Muscle of arm (tissue), 12 donors: ENCODE data around the gene AMOTL2. TPM values are rescaled to one million over a fixed set of nuclear protein-coding genes. Genes with fewer than 3 reads are reported as not detected.
A peak's percentile ranks its signal among the peaks of the same experiment; 100 is the strongest.

Source experiments
- DNase-seq: peaks from one replicate; pipeline ENCODE4 v3.0.0-alpha.2; 2013
- polyA plus RNA-seq, 12 donors: library from polyadenylated mRNA; unstranded; fragments of 120-200 nt; gene quantifications; one replicate each; pipeline ENCODE4 v1.2.1, GENCODE V29; 2013; ENCODE audit not compliant: insufficient read length in 12 of 12

Gene AMOTL2
- polyA plus RNA-seq, 12 donors, result 42.5 to 63.9 (median 52.8) TPM; not detected in 1

DNA sequence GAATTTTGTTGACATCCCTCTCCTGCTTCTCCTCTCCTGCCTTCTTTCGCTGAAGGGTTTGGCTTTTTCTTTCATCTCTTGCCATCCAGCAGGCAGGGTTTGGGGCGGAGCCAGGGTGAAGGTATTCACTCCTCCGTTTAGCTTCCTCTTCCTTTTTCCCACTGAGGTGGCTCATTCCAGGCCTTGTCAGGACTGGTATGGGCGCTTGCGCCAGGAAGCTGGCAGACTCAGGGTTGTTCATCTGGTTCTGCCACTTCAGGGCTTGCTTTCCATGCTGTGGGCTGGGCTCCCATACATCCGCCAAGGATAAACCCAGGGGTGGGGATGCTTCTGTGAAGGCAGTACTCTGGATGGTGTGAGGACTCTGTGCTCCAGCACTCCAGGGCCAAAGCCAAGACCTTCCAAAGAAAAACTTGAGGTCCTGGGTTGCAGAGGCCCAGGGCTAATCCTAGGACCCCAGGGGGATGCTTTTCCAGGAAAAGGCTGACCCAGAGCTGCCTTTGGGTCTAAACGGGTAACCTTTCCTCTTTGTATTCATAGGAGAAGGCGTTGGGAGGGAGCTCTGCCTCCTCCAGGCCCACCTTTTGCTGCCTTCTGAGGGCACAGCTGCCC lies 7.7 kb upstream of the AMOTL2 start:
- DNase-seq, result no peak

DNA sequence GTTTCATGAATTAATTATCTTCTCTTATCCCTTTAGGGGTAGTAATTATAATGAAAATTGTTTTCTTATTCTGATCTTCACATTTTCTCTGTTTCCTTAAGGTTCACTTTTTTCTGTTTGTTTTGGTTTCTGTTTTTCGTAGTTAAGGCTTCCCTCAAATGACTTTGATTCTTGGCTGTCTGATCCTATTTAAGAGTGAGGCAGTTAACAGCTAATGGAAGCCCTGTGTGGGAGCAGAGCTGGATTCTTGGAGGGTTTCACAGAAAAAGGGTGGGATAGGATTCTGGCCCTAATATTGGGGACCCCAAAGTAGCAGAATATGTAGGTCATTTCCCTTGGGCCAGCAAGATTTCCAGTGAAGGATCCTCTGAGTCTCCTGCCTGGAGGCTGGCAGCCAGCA lies 6.8 kb upstream of the AMOTL2 start:
- DNase-seq, result no peak

- no peak for DNase-seq
Measured at GRCh38 chr3:134380249-134380648, 6.0 kb upstream of the AMOTL2 start.

DNA sequence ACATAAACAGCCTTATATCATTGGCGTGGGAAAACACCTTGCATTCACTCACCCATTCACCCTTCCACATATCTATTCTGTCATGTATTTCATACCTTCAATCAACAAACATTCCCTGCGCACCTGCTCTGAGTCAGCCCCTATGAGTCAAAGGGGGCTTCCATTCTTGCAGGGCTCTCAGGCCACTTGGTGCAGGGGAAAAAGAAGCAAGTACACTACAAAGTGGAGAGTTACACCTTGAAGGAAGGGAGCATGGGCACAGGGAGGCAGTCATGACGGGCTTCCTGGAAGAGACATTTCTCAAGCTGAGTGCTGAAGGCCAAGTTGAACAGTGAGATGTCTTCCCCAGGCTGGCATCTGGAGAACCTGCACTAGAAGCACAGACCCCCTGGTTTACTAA lies 4.6 kb upstream of the AMOTL2 start:
- DNase-seq, result no peak

DNA sequence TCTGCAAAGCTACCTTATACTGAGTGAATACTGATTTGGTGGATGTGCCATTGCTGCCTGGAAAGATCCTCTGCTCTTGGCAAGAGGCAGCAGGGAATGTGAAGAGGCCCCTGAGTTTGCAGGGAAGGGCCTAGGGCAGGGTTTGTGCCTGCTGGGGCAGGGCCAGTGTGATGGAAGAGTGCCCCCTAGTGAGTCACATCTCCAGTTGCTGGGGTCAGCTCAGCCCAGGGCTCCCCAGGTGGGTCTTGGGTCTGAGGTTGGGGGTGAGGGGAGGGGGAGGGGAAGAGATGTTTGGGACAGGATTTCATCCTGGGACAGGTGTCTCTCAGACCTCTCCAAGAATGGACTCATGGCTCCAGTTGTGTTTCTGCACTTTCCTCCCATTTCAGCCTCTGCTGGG lies 4.1 kb upstream of the AMOTL2 start:
- DNase-seq, result no peak

DNA sequence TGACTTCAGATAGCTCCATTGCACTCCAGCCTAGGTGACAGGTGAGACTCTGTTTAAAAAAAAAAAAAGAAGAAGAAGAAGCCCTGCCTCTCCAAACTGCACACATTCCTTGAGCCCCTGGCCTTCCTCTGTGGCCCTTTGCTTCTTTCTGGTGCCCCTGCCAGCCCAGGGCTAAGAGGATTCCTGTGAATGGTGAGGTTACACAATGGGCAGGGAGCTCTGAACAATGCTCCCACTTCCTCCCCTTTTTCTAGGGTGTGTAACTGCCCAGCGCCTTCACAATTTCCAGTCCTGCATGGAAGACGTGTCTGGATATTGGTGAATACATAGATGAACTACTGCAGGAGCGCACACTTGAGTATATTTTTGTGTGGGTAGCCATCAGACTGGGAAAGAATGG lies 3.6 kb upstream of the AMOTL2 start:
- DNase-seq, result no peak

DNA sequence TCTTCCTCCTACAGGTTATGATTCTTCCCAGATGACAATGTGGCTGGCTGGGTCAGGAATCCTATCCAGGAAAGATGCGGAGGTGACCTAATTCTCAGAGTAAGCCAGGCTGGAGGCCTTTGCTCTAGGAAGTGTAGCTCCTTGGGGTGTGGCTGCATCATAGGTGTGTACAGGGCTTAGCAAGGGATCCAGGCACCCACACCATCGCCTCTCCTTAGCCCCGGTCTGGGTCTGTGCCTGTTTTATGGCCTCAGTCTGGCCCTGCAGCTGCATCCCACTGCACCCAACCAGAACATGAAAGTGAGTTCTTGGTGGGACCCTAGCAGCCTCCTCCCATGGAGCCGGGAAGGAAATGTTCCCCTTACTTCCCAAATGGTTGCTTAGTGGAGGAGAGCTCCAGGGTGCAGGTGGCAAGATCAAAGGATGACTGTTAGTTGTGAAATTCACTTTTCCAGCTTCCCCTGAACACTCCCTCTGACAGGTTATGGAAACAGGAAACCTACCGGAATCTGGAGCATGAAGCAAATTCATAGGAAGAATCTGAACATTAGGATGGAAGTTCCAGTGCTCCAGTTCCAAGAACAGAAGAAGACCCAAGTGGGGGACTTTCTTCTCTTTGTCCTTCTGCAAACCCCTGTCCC lies 2.7 kb upstream of the AMOTL2 start:
- no peak for DNase-seq

DNA sequence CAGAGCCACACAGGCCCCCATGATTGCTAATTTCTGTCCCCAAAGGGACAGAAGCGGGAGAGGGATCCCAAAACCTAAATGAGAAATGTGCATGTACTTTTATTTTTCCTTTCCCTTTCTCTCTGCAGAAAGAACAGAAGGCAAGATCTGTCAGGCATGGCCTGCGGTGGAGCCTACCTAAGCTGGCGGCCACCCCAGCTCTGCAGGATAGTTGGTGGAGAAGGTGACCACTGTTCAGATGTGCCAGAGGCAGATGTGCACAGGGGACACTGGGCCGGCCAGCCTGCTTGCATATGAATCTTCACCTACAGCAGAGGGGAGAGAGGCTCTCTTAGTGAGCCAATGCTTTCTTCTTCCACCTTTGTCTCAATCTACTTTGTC lies 2.1 kb upstream of the AMOTL2 start:
- no peak for DNase-seq

DNA sequence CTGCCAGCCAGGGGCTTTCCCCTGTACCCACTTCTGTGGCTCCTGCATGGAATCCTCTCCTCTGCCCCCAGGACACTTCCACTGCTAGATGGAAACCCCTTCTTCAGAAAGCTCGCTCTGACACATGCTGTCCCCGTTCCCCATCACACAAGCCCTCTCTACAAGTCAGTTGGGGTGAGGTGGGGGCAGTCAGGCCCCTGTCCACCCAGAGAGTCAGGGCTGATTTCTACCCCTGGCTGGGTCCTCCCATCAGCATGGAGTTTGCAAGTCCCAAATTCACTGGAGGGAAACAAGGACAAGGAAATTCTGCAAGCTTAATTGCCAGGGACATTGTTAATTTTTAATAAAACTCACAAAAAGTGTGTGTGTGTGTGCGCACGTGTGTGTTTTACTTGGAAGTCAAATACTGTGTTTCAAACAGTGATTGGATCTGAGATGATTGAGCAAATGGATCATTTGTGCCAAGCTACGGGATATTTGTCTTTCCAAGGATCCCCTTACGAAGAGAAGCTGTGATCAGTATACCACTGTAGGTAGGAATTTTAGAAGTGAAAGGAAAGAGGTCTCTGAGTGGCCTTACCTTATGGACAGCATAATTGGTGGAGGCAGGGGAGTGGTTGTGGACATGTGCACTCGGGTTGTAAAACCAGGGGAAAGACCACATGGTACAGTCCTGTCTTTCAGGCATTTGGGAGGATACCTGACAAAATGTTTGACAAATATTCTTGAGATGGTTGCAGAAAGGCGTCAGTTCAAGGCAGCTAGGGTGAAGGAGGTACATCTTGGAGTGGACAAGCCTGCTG lies 1.5 kb upstream of the AMOTL2 start:
- no peak for DNase-seq

GRCh38 chr3:134374791-134375581 lies 739 bp upstream of the AMOTL2 start:
- no peak for DNase-seq

- DNase-seq, result peak; percentile 94
Measured at GRCh38 chr3:134373271-134374104, 759 bp downstream of the AMOTL2 start.

DNA sequence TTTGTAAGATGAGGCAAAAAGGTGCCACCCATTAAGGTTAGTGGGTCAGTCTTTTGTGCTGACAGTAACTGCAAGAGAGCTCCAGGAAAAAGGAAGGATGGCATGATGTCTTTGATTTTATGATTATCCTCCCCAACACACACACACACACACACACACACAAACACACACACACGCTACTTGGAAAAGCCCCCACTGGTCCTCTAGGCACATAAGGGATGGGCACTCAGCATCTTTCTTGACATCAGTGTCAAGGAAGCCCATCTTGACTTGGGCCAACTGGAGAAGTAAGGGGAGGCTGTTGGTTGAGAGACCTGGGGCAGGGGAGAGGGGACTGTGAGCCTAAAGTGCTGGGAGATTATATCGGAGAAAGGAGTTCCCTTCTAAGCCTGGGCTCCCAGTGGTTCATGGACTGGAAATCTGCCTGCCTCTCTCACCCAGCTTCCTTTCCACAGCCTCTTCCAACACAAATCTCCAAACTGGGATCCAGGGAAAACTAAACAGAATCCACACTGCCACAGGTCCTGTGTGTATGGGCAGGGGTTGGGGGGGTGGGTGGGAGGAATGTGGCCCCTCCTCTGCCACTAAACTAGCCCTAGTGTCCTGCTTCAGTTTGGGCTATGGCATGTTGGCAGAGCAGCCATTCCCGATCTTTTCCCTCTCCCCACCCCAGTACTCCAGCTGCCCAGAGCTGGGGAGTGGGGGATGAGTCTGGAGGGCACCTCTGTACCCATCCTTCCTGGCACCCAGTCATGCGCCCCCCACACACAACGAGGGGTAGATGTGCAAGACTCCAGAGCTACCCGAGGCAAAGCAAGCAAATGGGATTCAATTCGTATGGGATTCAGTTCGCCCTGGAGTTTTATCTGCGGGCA lies 1.6 kb downstream of the AMOTL2 start:
- DNase-seq, result no peak

- DNase-seq, result no peak
Measured at GRCh38 chr3:134371542-134372324, 2.5 kb downstream of the AMOTL2 start.

- DNase-seq, result no peak
Measured at GRCh38 chr3:134370611-134371531, 3.4 kb downstream of the AMOTL2 start.

GRCh38 chr3:134369861-134370596 lies 4.2 kb downstream of the AMOTL2 start:
- DNase-seq, result no peak

GRCh38 chr3:134369231-134369741 lies 5.0 kb downstream of the AMOTL2 start:
- no peak for DNase-seq

GRCh38 chr3:134368751-134369105 lies 5.5 kb downstream of the AMOTL2 start:
- no peak for DNase-seq
